HepG2 (cell line): ENCODE measurements around the gene LCLAT1. TPM values are rescaled to one million over a fixed set of nuclear protein-coding genes. Genes with fewer than 3 reads are reported as not detected.

Experiments
- ATAC-seq: fragments of 200-7000 bp; cut with Tn5 transposase; 3 replicates; pipeline ENCODE4 v1.9.1; 2020; ENCODE audit warnings: mild to moderate bottlenecking, moderate library complexity
- BruUV-seq: library from RNA; stranded (reverse); fragments of 400-500 nt; replicated peaks from 2 replicates; lab custom pipeline; 2021; lab: Mats Ljungman, UMichigan
- CTCF ChIA-PET: fragments of 300-600 bp; formaldehyde crosslinking; extraction: SDS; loops from one replicate; lab custom pipeline; 2021; ENCODE audit warnings: low total read pairs, inconsistent platforms, low intra/inter-chr PET ratio; lab: Yijun Ruan, JAX
- POLR2A ChIA-PET: fragments of 350-600 bp; sonication (Branson Sonifier 250); formaldehyde crosslinking; loops from one replicate; lab custom pipeline; 2020; ENCODE audit warnings: antibody characterized with exemption, inconsistent platforms; lab: Yijun Ruan, JAX
- DNase-seq: peaks from one replicate; pipeline ENCODE4 v3.0.0-alpha.2; 2015; ENCODE audit warnings: low spot score
- FAIRE-seq: peaks from 3 replicates; lab custom pipeline; 2011; peaks lifted over from hg19 to GRCh38; lab: Jason Lieb, UNC
- H2AFZ ChIP-seq: one replicate; pipeline ENCODE4 v1.6.1; 2011; ENCODE audit warnings: low read length, inconsistent platforms
- H3K27ac ChIP-seq: fragments of 300-600 bp; 3 replicates; pipeline ENCODE4 v1.8.0; 2011; ENCODE audit warnings: mixed run types, mild to moderate bottlenecking, mixed read lengths, low read length, inconsistent platforms; ENCODE audit not compliant: insufficient read depth; ENCODE audit errors: extremely low read length
- H3K27me3 ChIP-seq, 2 experiments: fragments of 200-600 bp in 1 of 2; 2 replicates in 1 of 2; 3 replicates in 1 of 2; pipeline versions ENCODE4 v1.6.0 to v1.8.0; 2011; ENCODE audit warnings: low read length in 2 of 2, mild to moderate bottlenecking in 2 of 2, moderate library complexity in 2 of 2, inconsistent platforms in 1 of 2; ENCODE audit not compliant: insufficient read depth in 2 of 2, control insufficient read depth in 1 of 2
- H3K36me3 ChIP-seq, 2 experiments: fragments of 200-600 bp in 1 of 2; replicated peaks in 1 of 2; 2 replicates in 1 of 2; 3 replicates in 1 of 2; pipeline versions ENCODE4 v1.5.1 to v1.8.0; 2011; ENCODE audit warnings: low read length in 2 of 2, inconsistent platforms in 1 of 2; ENCODE audit not compliant: insufficient read depth in 2 of 2, control insufficient read depth in 1 of 2
- H3K4me1 ChIP-seq: 2 replicates; pipeline ENCODE4 v1.5.1; 2012; ENCODE audit warnings: low read length, inconsistent platforms; ENCODE audit not compliant: insufficient read depth
- H3K4me2 ChIP-seq: 2 replicates; pipeline ENCODE4 v1.6.0; 2011; ENCODE audit warnings: low read depth, low read length, inconsistent platforms
- H3K4me3 ChIP-seq, 3 experiments: fragments of 200-600 bp in 1 of 3; sonication (generic), shearing (Covaris generic) in 1 of 3; replicated peaks in 1 of 3; 2 replicates each; pipeline ENCODE4 v1.5.1; 2011 to 2016; ENCODE audit warnings: low read length in 3 of 3, inconsistent platforms in 2 of 3, low read depth in 2 of 3, mild to moderate bottlenecking in 2 of 3, control low read depth in 1 of 3, mixed read lengths in 1 of 3; ENCODE audit not compliant: insufficient read depth in 1 of 3
- H3K79me2 ChIP-seq: one replicate; pipeline ENCODE4 v1.6.1; 2011; ENCODE audit warnings: low read length, inconsistent platforms; ENCODE audit not compliant: insufficient read depth
- H3K9ac ChIP-seq: 2 replicates; pipeline ENCODE4 v1.6.0; 2011; ENCODE audit warnings: mild to moderate bottlenecking, low read depth, low read length, inconsistent platforms; ENCODE audit not compliant: insufficient read depth
- H3K9me3 ChIP-seq: 2 replicates; pipeline ENCODE4 v1.5.1; 2012; ENCODE audit warnings: mild to moderate bottlenecking, low read length
- H4K20me1 ChIP-seq: 2 replicates; pipeline ENCODE4 v1.6.0; 2011; ENCODE audit warnings: inconsistent platforms, mild to moderate bottlenecking, low read length, moderate library complexity; ENCODE audit not compliant: insufficient read depth
- ATF2 ChIP-seq: sonication (generic); formaldehyde crosslinking; IDR thresholded peaks from 2 replicates; pipeline ENCODE4 v1.4.0; 2020; ENCODE audit warnings: missing genetic modification reagents
- FOXK1 ChIP-seq: sonication (generic); formaldehyde crosslinking; IDR thresholded peaks from 2 replicates; pipeline ENCODE4 v1.4.0; 2020; ENCODE audit warnings: low read depth, missing genetic modification reagents, borderline replicate concordance
- ISX ChIP-seq: sonication (generic); formaldehyde crosslinking; conservative IDR thresholded peaks from 2 replicates; pipeline ENCODE4 v1.5.0; 2020; ENCODE audit warnings: missing genetic modification reagents
- MAFK ChIP-seq, 2 experiments: IDR thresholded peaks in 1 of 2; conservative IDR thresholded peaks in 1 of 2; 2 replicates each; pipeline ENCODE4 v1.6.1; 2011; ENCODE audit warnings: improper control_type of control experiment in 2 of 2, low read length in 2 of 2
- NR1H2 ChIP-seq: sonication (generic); formaldehyde crosslinking; IDR thresholded peaks from 2 replicates; pipeline ENCODE4 v1.8.1; 2022; ENCODE audit warnings: low read depth, missing genetic modification reagents, borderline replicate concordance
- NR2F2 ChIP-seq: IDR thresholded peaks from 2 replicates; pipeline ENCODE4 v1.6.1; 2012; ENCODE audit warnings: low read depth, inconsistent platforms, borderline replicate concordance
- PCBP2 ChIP-seq: fragments of 200-400 bp; formaldehyde crosslinking; optimal IDR thresholded peaks from 2 replicates; pipeline ENCODE3; 2018; ENCODE audit warnings: low read length, low read depth; ENCODE audit not compliant: poor library complexity, severe bottlenecking
- RFXAP ChIP-seq: sonication (generic); formaldehyde crosslinking; IDR thresholded peaks from 2 replicates; pipeline ENCODE4 v1.4.0; 2020; ENCODE audit warnings: missing genetic modification reagents, borderline replicate concordance
- STAT6 ChIP-seq: sonication (generic); formaldehyde crosslinking; IDR thresholded peaks from 2 replicates; pipeline ENCODE4 v1.4.0; 2020; ENCODE audit warnings: missing genetic modification reagents, mild to moderate bottlenecking, borderline replicate concordance
- ZNF367 ChIP-seq: sonication (generic); formaldehyde crosslinking; IDR thresholded peaks from 2 replicates; pipeline ENCODE4 v1.4.0; 2020; ENCODE audit warnings: missing genetic modification reagents, borderline replicate concordance
- WGBS: methylation state at CpG from one replicate; pipeline ENCODE4 v1.1.6; 2017; ENCODE audit warnings: low lambda C conversion rate; 5-methylcytosine and 5-hydroxymethylcytosine counted together
- in situ Hi-C: cut with HindIII; loops from 2 replicates; pipeline ENCODE4 v1.10.0; 2017; ENCODE audit warnings: low pct_unique_long_range_greater_than_20kb; ENCODE audit not compliant: extremely low pct_ligation_motif_present
- intact Hi-C: fragments of 100-400 bp; cut with micrococcal nuclease; formaldehyde crosslinking; loops from one replicate; pipeline ENCODE4 v1.10.0; 2022; ENCODE audit not compliant: unreplicated experiment
- polyA plus RNA-seq, 8 experiments: library from polyadenylated mRNA; depleted of rRNA in 3 of 8; stranded (reverse) in 7 of 8; unstranded in 1 of 8; fragments of >200 nt; fragmentation: Illumina TruSeq in 4 of 8; extraction: Trizol in 4 of 8; gene quantifications; 2 replicates each; pipeline versions ENCODE4 v1.2.1 to v1.2.3, GENCODE V29; 2011 to 2016; ENCODE audit warnings: low read depth in 4 of 8, missing spikeins in 1 of 8, mixed read lengths in 1 of 8; ENCODE audit not compliant: insufficient read depth in 1 of 8
- total RNA-seq, 5 experiments: library from RNA; depleted of rRNA; stranded (reverse); fragments of >200 nt; fragmentation: Illumina TruSeq; extraction: Trizol; gene quantifications; 2 replicates each; pipeline ENCODE4 v1.2.3, GENCODE V29; 2016; ENCODE audit warnings: low read depth in 1 of 5
- TF ChIP-seq, protein P1 (sequence below): sonication (generic); formaldehyde crosslinking; IDR thresholded peaks from 2 replicates; pipeline ENCODE4 v1.4.0; 2020; ENCODE audit warnings: mild to moderate bottlenecking, missing genetic modification reagents

Gene LCLAT1
- total and polyA plus RNA-seq, 2 of the 13 experiments (the other 11 are each of a cell fraction or from before 2014, with no cell fraction given): 18.0 to 28.0 TPM

GRCh38 chr2:30608643-30609042 is 161.6 kb downstream of the LCLAT1 start (continued):
- TF ChIP-seq, protein P1, sequence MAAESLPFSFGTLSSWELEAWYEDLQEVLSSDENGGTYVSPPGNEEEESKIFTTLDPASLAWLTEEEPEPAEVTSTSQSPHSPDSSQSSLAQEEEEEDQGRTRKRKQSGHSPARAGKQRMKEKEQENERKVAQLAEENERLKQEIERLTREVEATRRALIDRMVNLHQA (CRISPR knock-in tag): no peak
- TF ChIP-seq MAFK (conservative IDR thresholded peaks at IDR 0.05 in 1 of 2, IDR thresholded peaks at IDR 0.05 in 1 of 2; ENCODE audit: low read length in 2 of 2): peak; percentile 67 to 79
- TF ChIP-seq ZNF367: no peak
- TF ChIP-seq NR1H2: no peak
- no peak for TF ChIP-seq ATF2 (CRISPR knock-in tag)

DNA sequence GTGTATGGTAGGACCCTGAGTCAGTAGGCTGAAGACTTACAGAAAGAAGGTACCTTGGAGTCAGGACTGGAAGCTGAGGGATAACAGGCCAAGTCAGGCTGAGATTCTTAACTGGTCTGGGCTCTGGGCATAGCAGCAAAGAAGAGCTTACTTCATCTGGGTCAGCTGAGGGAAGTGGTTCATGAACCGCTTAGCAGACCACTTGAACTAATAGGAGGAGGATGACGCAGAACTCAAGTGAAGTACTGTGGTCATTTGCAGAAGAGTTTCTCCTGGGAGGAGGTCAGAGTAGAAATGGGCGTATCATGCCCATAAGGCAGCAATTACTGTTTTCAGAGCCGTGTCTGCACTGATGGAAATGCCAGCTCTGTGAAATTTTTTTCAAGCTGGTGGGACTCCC is 164.5 kb downstream of the LCLAT1 start:
- FAIRE-seq (no peak), DNase-seq (no peak)
- WGBS: 98% methylated on average over 4 of the region's 4 CpGs
- in situ Hi-C loops: no loop called here
- BruUV-seq: no TSS peak
- Histone ChIP-seq H3K9me3 (no peaks in the 10 kb centered on the region), H3K9ac (no peak overlapping the region), H3K27me3 (no peaks in the 10 kb centered on the region)
- ChIA-PET CTCF (no interaction called here), POLR2A (no interaction called here)
- intact Hi-C loops: no loop called here
- TF ChIP-seq PCBP2: no peak
- TF ChIP-seq RFXAP (CRISPR knock-in tag): no peak
- no peak for TF ChIP-seq ISX (CRISPR knock-in tag)
- no peak for TF ChIP-seq FOXK1 (CRISPR knock-in tag)
- TF ChIP-seq NR2F2: no peak
- no peak for TF ChIP-seq STAT6 (CRISPR knock-in tag)
- TF ChIP-seq, all 625 proteins: peak for 0
- no peak overlapping the region for H3K4me2 ChIP-seq
- no peak overlapping the region for H2AFZ ChIP-seq
- H4K20me1 ChIP-seq: no peaks in the 10 kb centered on the region
- H3K79me2 ChIP-seq: no peaks in the 10 kb centered on the region
- peaks cover 0 to 4% of the 10 kb centered on the region in 2 experiments; a peak in 1 of 5 replicates for H3K36me3 ChIP-seq
- ATAC-seq: no peak
- H3K4me1 ChIP-seq: peaks cover 20% of the 10 kb centered on the region
- no peak overlapping the region for H3K4me3 ChIP-seq
- H3K27ac ChIP-seq: no peak overlapping the region
